Amniotic epithelial cell (primary cell): Measurements from ENCODE around the gene PHLPP1.
A peak's percentile ranks its signal among the peaks of the same experiment; 100 is the strongest.

Experiments
- DNase-seq: peaks from one replicate; pipeline ENCODE4 v3.0.0-alpha.2; 2010; ENCODE audit warnings: low read depth

PHLPP1 gene

GRCh38 chr18:62741118-62741566 is 25.8 kb downstream of the PHLPP1 start:
- peak; percentile 96 for DNase-seq

- no peak for DNase-seq
Measured at GRCh38 chr18:62741584-62741983, 26.2 kb downstream of the PHLPP1 start.

- DNase-seq = peak; percentile 42
Measured at GRCh38 chr18:62744076-62744968, 29.0 kb downstream of the PHLPP1 start.

- no peak for DNase-seq
Measured at GRCh38 chr18:62745089-62745751, 29.9 kb downstream of the PHLPP1 start.

- DNase-seq = no peak
Measured at GRCh38 chr18:62749389-62749788, 34.0 kb downstream of the PHLPP1 start.

GRCh38 chr18:62751341-62751821 is 36.0 kb downstream of the PHLPP1 start:
- DNase-seq = peak; percentile 47

- DNase-seq = no peak
Measured at GRCh38 chr18:62751977-62752376, 36.6 kb downstream of the PHLPP1 start.

GRCh38 chr18:62754026-62754425 is 38.7 kb downstream of the PHLPP1 start:
- no peak for DNase-seq

- no peak for DNase-seq
Measured at GRCh38 chr18:62755454-62755853, 40.1 kb downstream of the PHLPP1 start.

GRCh38 chr18:62755946-62756345 is 40.6 kb downstream of the PHLPP1 start:
- no peak for DNase-seq

- no peak for DNase-seq
Measured at GRCh38 chr18:62757399-62758010, 42.2 kb downstream of the PHLPP1 start.

- no peak for DNase-seq
Measured at GRCh38 chr18:62758591-62758990, 43.2 kb downstream of the PHLPP1 start.

GRCh38 chr18:62759704-62760402 is 44.5 kb downstream of the PHLPP1 start:
- peak; percentile 69 for DNase-seq

GRCh38 chr18:62760403-62760734 is 45.0 kb downstream of the PHLPP1 start:
- no peak for DNase-seq

GRCh38 chr18:62763101-62763521 is 47.8 kb downstream of the PHLPP1 start:
- no peak for DNase-seq

- DNase-seq = no peak
Measured at GRCh38 chr18:62766266-62766665, 50.9 kb downstream of the PHLPP1 start.

GRCh38 chr18:62767321-62767720 is 52.0 kb downstream of the PHLPP1 start:
- peak; percentile 37 for DNase-seq

GRCh38 chr18:62767836-62768557 is 52.7 kb downstream of the PHLPP1 start:
- DNase-seq = no peak

- no peak for DNase-seq
Measured at GRCh38 chr18:62768558-62768943, 53.2 kb downstream of the PHLPP1 start.

GRCh38 chr18:62769216-62769615 is 53.9 kb downstream of the PHLPP1 start:
- DNase-seq = peak; percentile 24

- no peak for DNase-seq
Measured at GRCh38 chr18:62771494-62772270, 56.3 kb downstream of the PHLPP1 start.
